CD4-positive, CD25-positive, alpha-beta regulatory T cell (primary cell): ENCODE results near the gene MSI2. TPM values are rescaled to one million over a fixed set of nuclear protein-coding genes. Genes with fewer than 3 reads are reported as not detected.

ENCODE experiments used
- ATAC-seq, 2 donors: fragments of 150-1000 bp; cut with Tn5 transposase; one replicate each; pipeline ENCODE4 v1.10.0; 2021; ENCODE audit warnings: low read depth in 2 of 2, moderate number of reproducible peaks in 2 of 2, moderate library complexity in 1 of 2
- DNase-seq, 3 donors: peaks; one replicate each; pipeline versions ENCODE4 v3.0.0 to v3.0.0-alpha.2; 2012 to 2022; ENCODE audit warnings: mixed read lengths in 1 of 3
- H3K27ac ChIP-seq: one replicate; pipeline ENCODE4 v1.7.0; 2013; ENCODE audit warnings: mild to moderate bottlenecking, low read length; ENCODE audit not compliant: insufficient read depth, poor library complexity, severe bottlenecking
- H3K27me3 ChIP-seq: one replicate; pipeline ENCODE4 v1.7.0; 2013; ENCODE audit warnings: low read length; ENCODE audit not compliant: control insufficient read depth, insufficient read depth
- H3K36me3 ChIP-seq: one replicate; pipeline ENCODE4 v1.7.0; 2013; ENCODE audit warnings: mild to moderate bottlenecking, low read length, moderate library complexity; ENCODE audit not compliant: control insufficient read depth, insufficient read depth
- H3K4me1 ChIP-seq: 2 replicates; pipeline ENCODE4 v1.7.0; 2013; ENCODE audit warnings: mild to moderate bottlenecking, low read length; ENCODE audit not compliant: insufficient read depth, control insufficient read depth, poor library complexity, severe bottlenecking
- H3K4me3 ChIP-seq: one replicate; pipeline ENCODE4 v1.7.0; 2013; ENCODE audit warnings: low read depth, mild to moderate bottlenecking, low read length, moderate library complexity
- H3K9me3 ChIP-seq, 2 experiments: 1 replicate in 1 of 2; 2 replicates in 1 of 2; pipeline ENCODE4 v1.7.0; 2013; ENCODE audit warnings: low read length in 2 of 2, mild to moderate bottlenecking in 1 of 2, moderate library complexity in 1 of 2; ENCODE audit not compliant: control insufficient read depth in 2 of 2
- H3K27ac Mint-ChIP-seq, 3 donors: one replicate each; pipeline ENCODE4 v1.8.0; 2020 to 2022; ENCODE audit warnings: mild to moderate bottlenecking in 3 of 3, mixed read lengths in 3 of 3, moderate library complexity in 2 of 3
- H3K27me3 Mint-ChIP-seq: one replicate; pipeline ENCODE4 v1.8.0; 2022; ENCODE audit warnings: mild to moderate bottlenecking, mixed read lengths
- H3K36me3 Mint-ChIP-seq: one replicate; pipeline ENCODE4 v1.8.0; 2020; ENCODE audit warnings: mixed read lengths
- H3K4me1 Mint-ChIP-seq, 4 donors: one replicate each; pipeline ENCODE4 v1.8.0; 2020 to 2022; ENCODE audit warnings: mixed read lengths in 4 of 4, mild to moderate bottlenecking in 1 of 4
- H3K4me3 Mint-ChIP-seq, 4 donors: one replicate each; pipeline ENCODE4 v1.8.0; 2020 to 2022; ENCODE audit warnings: mild to moderate bottlenecking in 4 of 4, mixed read lengths in 4 of 4, moderate library complexity in 3 of 4
- H3K9me3 Mint-ChIP-seq, 7 donors: one replicate each; pipeline ENCODE4 v1.8.0; 2020 to 2022; ENCODE audit warnings: mixed read lengths in 7 of 7, mild to moderate bottlenecking in 3 of 7, moderate library complexity in 2 of 7
- polyA plus RNA-seq, 4 donors: library from polyadenylated mRNA; unstranded; fragments of 300-500 nt; fragmentation: Illumina TruSeq; gene quantifications; one replicate each; pipeline ENCODE4 v1.2.3, GENCODE V29; 2021
- total RNA-seq: library from RNA; stranded (reverse); gene quantifications from one replicate; pipeline ENCODE4 v1.2.3, GENCODE V29; 2022

The MSI2 gene
- total and polyA plus RNA-seq, 5 donors from 2014 or later, result 3.2 to 177 (median 3.4) TPM

DNA sequence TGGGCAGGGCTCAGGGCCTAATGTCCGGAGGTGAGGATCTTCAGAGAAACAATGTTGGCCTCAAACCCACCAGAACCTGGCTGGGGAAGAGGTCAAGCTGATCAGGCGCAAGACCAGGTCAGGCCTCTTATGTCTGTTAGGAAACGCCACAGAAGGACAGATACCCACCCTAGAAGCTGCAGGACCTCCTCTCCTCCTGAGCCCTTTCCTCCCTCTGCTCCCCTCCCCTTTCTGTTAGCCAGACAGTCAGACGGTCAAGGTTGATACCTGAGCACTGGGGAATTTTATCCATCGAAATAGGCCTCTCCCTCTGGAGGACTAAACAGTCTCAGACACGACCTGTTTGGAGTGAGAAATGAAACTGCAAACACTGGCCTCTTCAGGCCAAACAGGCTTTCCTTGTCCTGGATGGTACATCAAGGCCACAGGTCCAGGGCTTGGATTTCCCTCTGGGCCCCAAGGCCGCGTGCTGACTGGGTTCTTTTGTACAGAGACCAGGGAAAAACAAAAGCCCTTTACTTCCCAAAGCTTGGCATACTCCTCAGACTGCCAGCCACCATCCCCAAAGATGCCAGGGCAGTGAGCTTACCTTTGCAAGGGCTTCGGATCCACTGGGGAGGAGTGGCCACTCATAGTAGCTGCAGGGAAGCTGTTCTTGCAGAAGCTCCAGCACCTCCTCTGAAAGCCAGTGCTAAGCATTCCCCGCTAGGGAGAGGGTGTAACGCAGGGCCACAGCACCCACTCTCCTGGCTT is 353.0 kb downstream of the MSI2 start:
- H3K27me3 Mint-ChIP-seq, result no peaks in the 10 kb centered on the region
- peaks cover 41% of the 10 kb centered on the region for H3K4me1 ChIP-seq
- H3K4me3 ChIP-seq, result no peak overlapping the region
- no peaks in the 10 kb centered on the region for H3K36me3 ChIP-seq
- no peaks in the 10 kb centered on the region for H3K9me3 ChIP-seq
- DNase-seq (no peak), ATAC-seq (no peak)
- peak overlapping the region in 1 of 3 donors; percentile 80 for H3K27ac Mint-ChIP-seq
- H3K27me3 ChIP-seq, result no peaks in the 10 kb centered on the region
- no peak overlapping the region for H3K27ac ChIP-seq
- no peaks in the 10 kb centered on the region for H3K36me3 Mint-ChIP-seq
- H3K4me1 Mint-ChIP-seq, result peaks cover 26 to 78% (median 37%) of the 10 kb centered on the region in 4 donors
- no peak overlapping the region for H3K4me3 Mint-ChIP-seq
- H3K9me3 Mint-ChIP-seq, result peaks cover 0 to 2% (median 0%) of the 10 kb centered on the region in 7 donors

DNA sequence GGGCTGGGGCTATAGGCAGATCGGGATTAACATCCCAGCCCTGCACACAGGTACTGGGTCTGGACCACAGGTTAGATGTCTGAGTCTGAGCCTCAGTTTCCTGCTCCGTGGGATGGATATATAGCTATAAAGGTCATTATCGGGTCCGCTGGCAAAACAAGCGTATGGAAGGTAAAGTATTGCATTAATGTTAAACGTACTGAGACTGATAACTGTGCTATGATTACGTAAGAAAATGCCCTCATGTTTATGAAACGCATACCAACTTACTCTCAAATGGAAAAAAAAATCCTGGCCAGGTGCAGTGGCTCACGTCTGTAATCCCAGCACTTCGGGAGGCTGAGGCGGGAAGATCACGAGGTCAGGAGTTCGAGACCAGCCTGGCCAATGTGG is 353.6 kb downstream of the MSI2 start:
- peaks cover 0 to 2% (median 0%) of the 10 kb centered on the region in 7 donors for H3K9me3 Mint-ChIP-seq

GRCh38 chr17:57612202-57613071 is 356.1 kb downstream of the MSI2 start:
- H3K36me3 Mint-ChIP-seq, result peaks cover 13% of the 10 kb centered on the region
- Histone ChIP-seq H3K4me3 (peak overlapping the region; percentile 30), H3K9me3 (no peaks in the 10 kb centered on the region), H3K27ac (peak overlapping the region; percentile 74), H3K36me3 (peaks cover 12% of the 10 kb centered on the region), H3K27me3 (no peaks in the 10 kb centered on the region), H3K4me1 (peaks cover 16% of the 10 kb centered on the region)
- peaks cover 0 to 2% (median 0%) of the 10 kb centered on the region in 7 donors for H3K9me3 Mint-ChIP-seq
- H3K4me1 Mint-ChIP-seq, result peaks cover 18 to 47% (median 24%) of the 10 kb centered on the region in 4 donors
- H3K27me3 Mint-ChIP-seq, result no peaks in the 10 kb centered on the region
- DNase-seq, result peak in 2 of 3 donors; percentile 32 to 58
- H3K27ac Mint-ChIP-seq, result peak overlapping the region; percentile 56 to 91 (median 83)
- peak overlapping the region in 3 of 4 donors; percentile 27 to 73 (median 67) for H3K4me3 Mint-ChIP-seq
- peak; percentile 72 to 84 for ATAC-seq

More for the DNA sequence above, 353.6 kb downstream of the MSI2 start:
- no peak overlapping the region for H3K27ac ChIP-seq
- Mint-ChIP-seq H3K27ac (peak overlapping the region in 1 of 3 donors; percentile 80), H3K27me3 (no peaks in the 10 kb centered on the region), H3K36me3 (no peaks in the 10 kb centered on the region), H3K4me3 (peak overlapping the region in 2 of 4 donors; percentile 19 to 54), H3K4me1 (peaks cover 29 to 72% (median 36%) of the 10 kb centered on the region in 4 donors)
- H3K36me3 ChIP-seq, result no peaks in the 10 kb centered on the region
- no peaks in the 10 kb centered on the region for H3K27me3 ChIP-seq
- no peak for ATAC-seq
- H3K4me3 ChIP-seq, result no peak overlapping the region
- H3K9me3 ChIP-seq, result no peaks in the 10 kb centered on the region
- peaks cover 36% of the 10 kb centered on the region for H3K4me1 ChIP-seq
- DNase-seq, result no peak

GRCh38 chr17:57614742-57615141 is 358.4 kb downstream of the MSI2 start:
- H3K4me3 Mint-ChIP-seq, result no peak overlapping the region
- Histone ChIP-seq H3K36me3 (peaks cover 12% of the 10 kb centered on the region), H3K4me1 (peaks cover 16% of the 10 kb centered on the region)

GRCh38 chr17:57615836-57616757 is 359.8 kb downstream of the MSI2 start:
- DNase-seq (no peak), ATAC-seq (no peak)
- H3K4me3 Mint-ChIP-seq, result no peak overlapping the region
- peaks cover 13% of the 10 kb centered on the region for H3K36me3 Mint-ChIP-seq
- no peaks in the 10 kb centered on the region for H3K27me3 Mint-ChIP-seq
- Histone ChIP-seq H3K4me1 (peaks cover 9% of the 10 kb centered on the region), H3K27me3 (no peaks in the 10 kb centered on the region), H3K4me3 (no peak overlapping the region), H3K9me3 (no peaks in the 10 kb centered on the region), H3K36me3 (peaks cover 12% of the 10 kb centered on the region), H3K27ac (no peak overlapping the region)
- H3K4me1 Mint-ChIP-seq, result peaks cover 6 to 28% (median 23%) of the 10 kb centered on the region in 4 donors
- peak overlapping the region in 1 of 3 donors; percentile 32 for H3K27ac Mint-ChIP-seq
- no peaks in the 10 kb centered on the region for H3K9me3 Mint-ChIP-seq

More at GRCh38 chr17:57614742-57615141, 358.4 kb downstream of the MSI2 start:
- no peak for DNase-seq
- Mint-ChIP-seq H3K9me3 (peaks cover 0 to under 1% (median 0%) of the 10 kb centered on the region in 7 donors), H3K27me3 (no peaks in the 10 kb centered on the region), H3K4me1 (peaks cover 11 to 38% (median 22%) of the 10 kb centered on the region in 4 donors), H3K36me3 (peaks cover 13% of the 10 kb centered on the region), H3K27ac (peak overlapping the region in 2 of 3 donors; percentile 13 to 14)
- H3K27ac ChIP-seq, result no peak overlapping the region
- no peaks in the 10 kb centered on the region for H3K9me3 ChIP-seq
- no peak for ATAC-seq
- no peak overlapping the region for H3K4me3 ChIP-seq
- H3K27me3 ChIP-seq, result no peaks in the 10 kb centered on the region

- Histone ChIP-seq H3K4me1 (peaks cover 4% of the 10 kb centered on the region), H3K36me3 (peaks cover 12% of the 10 kb centered on the region), H3K27ac (no peak overlapping the region), H3K27me3 (no peaks in the 10 kb centered on the region), H3K4me3 (no peak overlapping the region), H3K9me3 (no peaks in the 10 kb centered on the region)
- Mint-ChIP-seq H3K4me1 (peaks cover 6 to 28% (median 18%) of the 10 kb centered on the region in 4 donors), H3K9me3 (no peaks in the 10 kb centered on the region), H3K36me3 (peaks cover 13% of the 10 kb centered on the region), H3K4me3 (no peak overlapping the region), H3K27me3 (no peaks in the 10 kb centered on the region), H3K27ac (peak overlapping the region in 2 of 3 donors; percentile 47 to 88)
- ATAC-seq, result no peak
- no peak for DNase-seq
Observed at GRCh38 chr17:57617218-57617617, 360.9 kb downstream of the MSI2 start.
